GM19463 (cell line): ENCODE data around the gene C19orf25.
A peak's percentile ranks its signal among the peaks of the same experiment; 100 is the strongest.

Source experiments
- ATAC-seq: cut with Tn5 transposase; IDR thresholded peaks from one replicate; pipeline ENCODE4 v1.9.1; 2021; ENCODE audit warnings: mild to moderate bottlenecking, moderate library complexity; ENCODE audit not compliant: unreplicated experiment

Gene C19orf25

GRCh38 chr19:1496714-1497577 is 17.9 kb upstream of the C19orf25 start:
- no peak for ATAC-seq

- no peak for ATAC-seq
Measured at GRCh38 chr19:1495799-1496713, 17.0 kb upstream of the C19orf25 start.

- ATAC-seq: no peak
Measured at GRCh38 chr19:1495051-1495798, 16.2 kb upstream of the C19orf25 start.

GRCh38 chr19:1494115-1494815 is 15.2 kb upstream of the C19orf25 start:
- ATAC-seq: no peak

GRCh38 chr19:1492474-1493006 is 13.5 kb upstream of the C19orf25 start:
- ATAC-seq: no peak

GRCh38 chr19:1491849-1492170 is 12.8 kb upstream of the C19orf25 start:
- ATAC-seq: no peak

GRCh38 chr19:1491114-1491848 is 12.3 kb upstream of the C19orf25 start, which contains the start of gene REEP6:
REEP6 (plus strand) TSS chr19:1491181; CDS start chr19:1491270, 89 bp downstream.
- no peak for ATAC-seq

- peak; percentile 86 for ATAC-seq
Measured at GRCh38 chr19:1490311-1491113, 11.5 kb upstream of the C19orf25 start, which contains the start of gene PCSK4. PCSK4 (minus strand) TSS chr19:1490350; CDS start chr19:1490346, 4 bp downstream.

- no peak for ATAC-seq
Measured at GRCh38 chr19:1489463-1490310, 10.7 kb upstream of the C19orf25 start.

GRCh38 chr19:1488282-1488601 is 9.2 kb upstream of the C19orf25 start:
- ATAC-seq: no peak

- ATAC-seq: no peak
Measured at GRCh38 chr19:1487576-1488281, 8.7 kb upstream of the C19orf25 start.

- no peak for ATAC-seq
Measured at GRCh38 chr19:1486720-1487575, 7.9 kb upstream of the C19orf25 start.

GRCh38 chr19:1483979-1484428 is 5.0 kb upstream of the C19orf25 start:
- ATAC-seq: no peak

GRCh38 chr19:1483131-1483978 is 4.3 kb upstream of the C19orf25 start:
- ATAC-seq: no peak
